Endothelial cell of umbilical vein (primary cell): ENCODE measurements around the gene FGD3. TPM values are rescaled to one million over a fixed set of nuclear protein-coding genes. Genes with fewer than 3 reads are reported as not detected.

Experiments
- BruUV-seq: library from RNA; stranded (reverse); fragments of 400-500 nt; replicated peaks from 2 replicates; lab custom pipeline; 2021; lab: Mats Ljungman, UMichigan
- CTCF ChIA-PET: fragments of 300-600, 350-600 bp; sonication (Branson Sonifier 250); formaldehyde crosslinking; loops from one replicate; lab custom pipeline; 2021; ENCODE audit warnings: antibody characterized with exemption, inconsistent platforms; lab: Charles Lee
- POLR2A ChIA-PET: fragments of 300-600, 350-600 bp; sonication (Branson Sonifier 250); formaldehyde crosslinking; loops from one replicate; lab custom pipeline; 2021; ENCODE audit warnings: antibody characterized with exemption, inconsistent platforms; lab: Charles Lee
- DNase-seq: peaks from one replicate; pipeline ENCODE4 v3.0.0-alpha.2; 2011; ENCODE audit warnings: low read depth, low spot score
- FAIRE-seq: peaks from 2 replicates; lab custom pipeline; 2011; peaks lifted over from hg19 to GRCh38; lab: Jason Lieb, UNC
- H2AFZ ChIP-seq: 2 replicates; pipeline ENCODE4 v1.6.0; 2012; ENCODE audit warnings: low read depth, low read length, control low read depth, inconsistent platforms
- H3K27ac ChIP-seq: 2 replicates; pipeline ENCODE4 v1.5.1; 2011; ENCODE audit warnings: low read depth, mild to moderate bottlenecking, control low read depth, low read length, moderate library complexity; ENCODE audit not compliant: insufficient read depth
- H3K27me3 ChIP-seq, 2 experiments: 2 replicates each; pipeline versions ENCODE4 v1.6.0 to v1.6.1; 2011; ENCODE audit warnings: low read length in 2 of 2, mixed read lengths in 1 of 2; ENCODE audit not compliant: control insufficient read depth in 2 of 2, insufficient read depth in 2 of 2
- H3K36me3 ChIP-seq, 2 experiments: 2 replicates in 1 of 2; 3 replicates in 1 of 2; pipeline ENCODE4 v1.5.1; 2011; ENCODE audit warnings: low read length in 2 of 2, mild to moderate bottlenecking in 1 of 2, moderate library complexity in 1 of 2; ENCODE audit not compliant: control insufficient read depth in 2 of 2, insufficient read depth in 2 of 2; ENCODE audit errors: extremely low read depth in 1 of 2
- H3K4me1 ChIP-seq: 3 replicates; pipeline ENCODE4 v1.5.1; 2011; ENCODE audit warnings: mild to moderate bottlenecking, low read length; ENCODE audit not compliant: control insufficient read depth, insufficient read depth; ENCODE audit errors: extremely low read depth
- H3K4me2 ChIP-seq: 2 replicates; pipeline ENCODE4 v1.6.1; 2011; ENCODE audit warnings: low read length, control low read depth, mixed read lengths; ENCODE audit not compliant: insufficient read depth
- H3K4me3 ChIP-seq, 3 experiments: fragments of 200-600 bp in 1 of 3; sonication (generic), shearing (Covaris generic) in 1 of 3; replicated peaks in 1 of 3; 2 replicates each; pipeline ENCODE4 v1.5.1; 2011 to 2016; ENCODE audit warnings: control low read depth in 3 of 3, low read length in 3 of 3, mild to moderate bottlenecking in 2 of 3, inconsistent platforms in 1 of 3, low read depth in 1 of 3, moderate library complexity in 1 of 3; ENCODE audit not compliant: insufficient read depth in 1 of 3
- H3K79me2 ChIP-seq: 2 replicates; pipeline ENCODE4 v1.6.0; 2012; ENCODE audit warnings: low read length, inconsistent platforms; ENCODE audit not compliant: control insufficient read depth, insufficient read depth
- H3K9ac ChIP-seq: replicated peaks from 2 replicates; pipeline ENCODE3; 2011; ENCODE audit warnings: low read length, control low read depth; ENCODE audit not compliant: insufficient read depth; ENCODE audit errors: extremely low read depth
- H3K9me1 ChIP-seq: replicated peaks from 3 replicates; pipeline ENCODE4 v1.6.0; 2011; ENCODE audit warnings: mild to moderate bottlenecking, low read length; ENCODE audit not compliant: control insufficient read depth, insufficient read depth; ENCODE audit errors: extremely low read depth
- H3K9me3 ChIP-seq: replicated peaks from 2 replicates; pipeline ENCODE4 v1.5.1; 2012; ENCODE audit warnings: low read length, inconsistent platforms; ENCODE audit not compliant: control insufficient read depth, insufficient read depth
- H4K20me1 ChIP-seq: replicated peaks from 2 replicates; pipeline ENCODE3; 2011; ENCODE audit warnings: mild to moderate bottlenecking, low read length; ENCODE audit not compliant: control insufficient read depth, insufficient read depth; ENCODE audit errors: extremely low read depth
- CTCF ChIP-seq, 2 donors: IDR thresholded peaks; 1 replicate in 1 of 2; 2 replicates in 1 of 2; pipeline ENCODE4 v1.5.1; 2011; ENCODE audit warnings: low read length in 2 of 2, mild to moderate bottlenecking in 2 of 2, moderate library complexity in 2 of 2, control low read depth in 1 of 2, inconsistent platforms in 1 of 2, low read depth in 1 of 2; ENCODE audit not compliant: insufficient read depth in 1 of 2; ENCODE audit errors: extremely low read depth in 1 of 2
- EZH2 ChIP-seq: IDR thresholded peaks from 2 replicates; pipeline ENCODE4 v1.6.1; 2012; ENCODE audit warnings: borderline replicate concordance, low read depth, mild to moderate bottlenecking, moderate library complexity, low read length, inconsistent platforms; ENCODE audit not compliant: severe bottlenecking
- FOS ChIP-seq: IDR thresholded peaks from 2 replicates; pipeline ENCODE4 v1.6.1; 2011; ENCODE audit warnings: mild to moderate bottlenecking, low read length, moderate library complexity, borderline replicate concordance; ENCODE audit not compliant: insufficient read depth
- GATA2 ChIP-seq: IDR thresholded peaks from 2 replicates; pipeline ENCODE4 v1.7.0; 2011; ENCODE audit warnings: low read depth, mild to moderate bottlenecking, moderate library complexity, mixed read lengths, low read length; ENCODE audit not compliant: insufficient read length, insufficient read depth
- JUN ChIP-seq: IDR thresholded peaks from 2 replicates; pipeline ENCODE4 v1.6.1; 2011; ENCODE audit warnings: borderline replicate concordance, low read depth; ENCODE audit not compliant: insufficient read length, insufficient read depth
- MAX ChIP-seq: IDR thresholded peaks from 2 replicates; pipeline ENCODE4 v1.6.1; 2011; ENCODE audit not compliant: insufficient read depth, insufficient read length
- MYC ChIP-seq: IDR thresholded peaks from one replicate; pipeline ENCODE4 v1.6.1; 2011; ENCODE audit warnings: mild to moderate bottlenecking, low read depth, low read length
- POLR2A ChIP-seq: IDR thresholded peaks from 2 replicates; pipeline ENCODE4 v1.6.1; 2012; ENCODE audit warnings: low read depth, mild to moderate bottlenecking, control low read depth, low read length
- POLR2AphosphoS5 ChIP-seq: IDR thresholded peaks from 2 replicates; pipeline ENCODE4 v1.6.1; 2012; ENCODE audit warnings: low read depth, mild to moderate bottlenecking, control low read depth, low read length, moderate library complexity; ENCODE audit not compliant: insufficient read depth
- dilution Hi-C: fragments of 300-500 bp; cut with MboI; formaldehyde crosslinking; loops from one replicate; pipeline ENCODE4 v1.15.0; 2019; ENCODE audit warnings: low sequenced_read_pairs; ENCODE audit not compliant: extremely low pct_ligation_motif_present
- intact Hi-C: fragments of 100-400 bp; cut with micrococcal nuclease; formaldehyde crosslinking; loops from one replicate; pipeline ENCODE4 v1.10.0; 2022
- polyA plus RNA-seq, 4 experiments: library from polyadenylated mRNA; depleted of rRNA in 3 of 4; stranded (reverse) in 3 of 4; unstranded in 1 of 4; fragments of >200 nt; gene quantifications; 2 replicates each; pipeline versions ENCODE4 v1.2.1 to v1.2.3, GENCODE V29; 2011 to 2012; ENCODE audit warnings: missing spikeins in 1 of 4
- total RNA-seq: library from RNA; stranded (reverse); gene quantifications from 2 replicates; pipeline ENCODE4 v1.2.3, GENCODE V29; 2021

The FGD3 gene
- total and polyA plus RNA-seq, 2 donors (not counting 3 experiments of a cell fraction or from before 2014, with no cell fraction given), result not detected

GRCh38 chr9:93005876-93006275, 58.6 kb downstream of the FGD3 start:
- no peak for FAIRE-seq
- TF ChIP-seq GATA2 (no peak), POLR2AphosphoS5 (no peak), EZH2 (no peak), CTCF (IDR thresholded peaks at IDR 0.05; ENCODE audit: extremely low read depth in 1 of 2, insufficient read depth in 1 of 2, low read depth in 1 of 2, low read length in 2 of 2) (no peak)
- dilution Hi-C loops, result no loop called here
- Histone ChIP-seq H3K36me3 (no peaks in the 10 kb centered on the region), H3K4me2 (no peak overlapping the region), H3K27me3 (peaks cover 0 to 4% of the 10 kb centered on the region in 2 experiments), H3K79me2 (no peaks in the 10 kb centered on the region), H3K9ac (no peak overlapping the region), H3K9me3 (no peaks in the 10 kb centered on the region), H3K27ac (no peak overlapping the region), H3K4me3 (no peak overlapping the region), H3K9me1 (no peaks in the 10 kb centered on the region), H2AFZ (no peak overlapping the region), H4K20me1 (no peaks in the 10 kb centered on the region), H3K4me1 (no peaks in the 10 kb centered on the region)
- POLR2A ChIA-PET, result no interaction called here
- CTCF ChIA-PET, result interaction anchor here (0.6 to 4.5 kb wide), 4 partner anchors 31 to 296 kb away, joined by 3 to 81 read pairs (median 4); no protein-coding TSS in a partner anchor
- no TSS peak for BruUV-seq
- intact Hi-C loops, result no loop called here
- DNase-seq, result no peak

- BruUV-seq, result no TSS peak
- CTCF ChIA-PET, result no interaction called here
- no peak overlapping the region for H3K4me3 ChIP-seq
- no peaks in the 10 kb centered on the region for H3K4me1 ChIP-seq
- intact Hi-C loops, result no loop called here
- H3K36me3 ChIP-seq, result no peaks in the 10 kb centered on the region
- H3K79me2 ChIP-seq, result no peaks in the 10 kb centered on the region
- no peaks in the 10 kb centered on the region for H3K9me3 ChIP-seq
- no peak for DNase-seq
- H3K27me3 ChIP-seq, result no peaks in the 10 kb centered on the region
- H2AFZ ChIP-seq, result no peak overlapping the region
- H3K9ac ChIP-seq, result no peak overlapping the region
- no peak overlapping the region for H3K4me2 ChIP-seq
- TF ChIP-seq GATA2 (no peak), EZH2 (no peak), JUN (no peak), POLR2AphosphoS5 (no peak), POLR2A (no peak), MAX (no peak), MYC (no peak), CTCF (IDR thresholded peaks at IDR 0.05; ENCODE audit: extremely low read depth in 1 of 2, insufficient read depth in 1 of 2, low read depth in 1 of 2, low read length in 2 of 2) (no peak), FOS (no peak)
- FAIRE-seq, result no peak
- H4K20me1 ChIP-seq, result no peaks in the 10 kb centered on the region
- H3K9me1 ChIP-seq, result no peaks in the 10 kb centered on the region
- no peak overlapping the region for H3K27ac ChIP-seq
- dilution Hi-C loops, result no loop called here
- POLR2A ChIA-PET, result no interaction called here
Measured at GRCh38 chr9:93007529-93008058, 60.3 kb downstream of the FGD3 start.
